HepG2 (cell line): ENCODE data around the gene ALPK1. TPM values are rescaled to one million over a fixed set of nuclear protein-coding genes. Genes with fewer than 3 reads are reported as not detected.

Experiments
- ATAC-seq: fragments of 200-7000 bp; cut with Tn5 transposase; 3 replicates; pipeline ENCODE4 v1.9.1; 2020; ENCODE audit warnings: mild to moderate bottlenecking, moderate library complexity
- BruUV-seq: library from RNA; stranded (reverse); fragments of 400-500 nt; replicated peaks from 2 replicates; lab custom pipeline; 2021; lab: Mats Ljungman, UMichigan
- CTCF ChIA-PET: fragments of 300-600 bp; formaldehyde crosslinking; extraction: SDS; loops from one replicate; lab custom pipeline; 2021; ENCODE audit warnings: low total read pairs, inconsistent platforms, low intra/inter-chr PET ratio; lab: Yijun Ruan, JAX
- POLR2A ChIA-PET: fragments of 350-600 bp; sonication (Branson Sonifier 250); formaldehyde crosslinking; loops from one replicate; lab custom pipeline; 2020; ENCODE audit warnings: antibody characterized with exemption, inconsistent platforms; lab: Yijun Ruan, JAX
- DNase-seq: peaks from one replicate; pipeline ENCODE4 v3.0.0-alpha.2; 2015; ENCODE audit warnings: low spot score
- FAIRE-seq: peaks from 3 replicates; lab custom pipeline; 2011; peaks lifted over from hg19 to GRCh38; lab: Jason Lieb, UNC
- H2AFZ ChIP-seq: one replicate; pipeline ENCODE4 v1.6.1; 2011; ENCODE audit warnings: low read length, inconsistent platforms
- H3K27ac ChIP-seq: fragments of 300-600 bp; 3 replicates; pipeline ENCODE4 v1.8.0; 2011; ENCODE audit warnings: mixed run types, mild to moderate bottlenecking, mixed read lengths, low read length, inconsistent platforms; ENCODE audit not compliant: insufficient read depth; ENCODE audit errors: extremely low read length
- H3K27me3 ChIP-seq, 2 experiments: fragments of 200-600 bp in 1 of 2; 2 replicates in 1 of 2; 3 replicates in 1 of 2; pipeline versions ENCODE4 v1.6.0 to v1.8.0; 2011; ENCODE audit warnings: low read length in 2 of 2, mild to moderate bottlenecking in 2 of 2, moderate library complexity in 2 of 2, inconsistent platforms in 1 of 2; ENCODE audit not compliant: insufficient read depth in 2 of 2, control insufficient read depth in 1 of 2
- H3K36me3 ChIP-seq, 2 experiments: fragments of 200-600 bp in 1 of 2; replicated peaks in 1 of 2; 2 replicates in 1 of 2; 3 replicates in 1 of 2; pipeline versions ENCODE4 v1.5.1 to v1.8.0; 2011; ENCODE audit warnings: low read length in 2 of 2, inconsistent platforms in 1 of 2; ENCODE audit not compliant: insufficient read depth in 2 of 2, control insufficient read depth in 1 of 2
- H3K4me1 ChIP-seq: 2 replicates; pipeline ENCODE4 v1.5.1; 2012; ENCODE audit warnings: low read length, inconsistent platforms; ENCODE audit not compliant: insufficient read depth
- H3K4me2 ChIP-seq: 2 replicates; pipeline ENCODE4 v1.6.0; 2011; ENCODE audit warnings: low read depth, low read length, inconsistent platforms
- H3K4me3 ChIP-seq, 3 experiments: fragments of 200-600 bp in 1 of 3; sonication (generic), shearing (Covaris generic) in 1 of 3; replicated peaks in 1 of 3; 2 replicates each; pipeline ENCODE4 v1.5.1; 2011 to 2016; ENCODE audit warnings: low read length in 3 of 3, inconsistent platforms in 2 of 3, low read depth in 2 of 3, mild to moderate bottlenecking in 2 of 3, control low read depth in 1 of 3, mixed read lengths in 1 of 3; ENCODE audit not compliant: insufficient read depth in 1 of 3
- H3K79me2 ChIP-seq: one replicate; pipeline ENCODE4 v1.6.1; 2011; ENCODE audit warnings: low read length, inconsistent platforms; ENCODE audit not compliant: insufficient read depth
- H3K9ac ChIP-seq: 2 replicates; pipeline ENCODE4 v1.6.0; 2011; ENCODE audit warnings: mild to moderate bottlenecking, low read depth, low read length, inconsistent platforms; ENCODE audit not compliant: insufficient read depth
- H3K9me3 ChIP-seq: 2 replicates; pipeline ENCODE4 v1.5.1; 2012; ENCODE audit warnings: mild to moderate bottlenecking, low read length
- H4K20me1 ChIP-seq: 2 replicates; pipeline ENCODE4 v1.6.0; 2011; ENCODE audit warnings: inconsistent platforms, mild to moderate bottlenecking, low read length, moderate library complexity; ENCODE audit not compliant: insufficient read depth
- CBFB ChIP-seq: sonication (generic); formaldehyde crosslinking; IDR thresholded peaks from 2 replicates; pipeline ENCODE4 v1.4.0; 2020; ENCODE audit warnings: missing genetic modification reagents
- FOXM1 ChIP-seq: sonication (generic); formaldehyde crosslinking; IDR thresholded peaks from 2 replicates; pipeline ENCODE4 v1.5.0; 2020; ENCODE audit warnings: missing genetic modification reagents
- KLF6 ChIP-seq: IDR thresholded peaks from 2 replicates; pipeline ENCODE4 v1.8.0; 2016; ENCODE audit warnings: missing biosample characterization, missing genetic modification reagents
- MTA3 ChIP-seq: sonication (generic); formaldehyde crosslinking; IDR thresholded peaks from 2 replicates; pipeline ENCODE4 v1.4.0; 2020; ENCODE audit warnings: missing genetic modification reagents
- NCOA5 ChIP-seq: sonication (generic); formaldehyde crosslinking; IDR thresholded peaks from 2 replicates; pipeline ENCODE4 v1.4.0; 2020; ENCODE audit warnings: missing genetic modification reagents
- SAFB2 ChIP-seq: sonication (generic); formaldehyde crosslinking; IDR thresholded peaks from 2 replicates; pipeline ENCODE4 v1.5.1; 2020; ENCODE audit warnings: missing genetic modification reagents, low read depth, mild to moderate bottlenecking, borderline replicate concordance
- SP1 ChIP-seq, 2 experiments: fragments of 450-650 bp in 1 of 2; sonication (generic) in 1 of 2; formaldehyde crosslinking in 1 of 2; IDR thresholded peaks; 2 replicates each; pipeline versions ENCODE4 v1.4.0 to v1.6.1; 2016 to 2020; ENCODE audit warnings: missing genetic modification reagents in 1 of 2
- TCF7 ChIP-seq: sonication (generic); IDR thresholded peaks from 2 replicates; pipeline ENCODE4 v1.6.1; 2016; ENCODE audit warnings: antibody characterized with exemption, low read depth
- XBP1 ChIP-seq: sonication (generic); formaldehyde crosslinking; IDR thresholded peaks from 2 replicates; pipeline ENCODE4 v1.5.0; 2020; ENCODE audit warnings: missing genetic modification reagents
- ZBTB38 ChIP-seq: sonication (generic); formaldehyde crosslinking; IDR thresholded peaks from 2 replicates; pipeline ENCODE4 v1.5.1; 2020; ENCODE audit warnings: mild to moderate bottlenecking, missing genetic modification reagents
- ZFP82 ChIP-seq: sonication (generic); formaldehyde crosslinking; IDR thresholded peaks from 2 replicates; pipeline ENCODE4 v1.5.1; 2020; ENCODE audit warnings: mild to moderate bottlenecking, missing genetic modification reagents, borderline replicate concordance
- ZNF24 ChIP-seq: fragments of 450-650 bp; IDR thresholded peaks from 2 replicates; pipeline ENCODE4 v1.6.1; 2017; ENCODE audit warnings: antibody characterized with exemption, mild to moderate bottlenecking
- ZNF577 ChIP-seq: sonication (generic); formaldehyde crosslinking; IDR thresholded peaks from 2 replicates; pipeline ENCODE4 v1.4.0; 2020; ENCODE audit warnings: mild to moderate bottlenecking, low read depth, missing genetic modification reagents, borderline replicate concordance
- ZNF674 ChIP-seq: sonication (generic); formaldehyde crosslinking; IDR thresholded peaks from 2 replicates; pipeline ENCODE4 v1.5.0; 2020; ENCODE audit warnings: low read depth, mild to moderate bottlenecking, missing genetic modification reagents
- ZNF703 ChIP-seq: sonication (generic); formaldehyde crosslinking; IDR thresholded peaks from 2 replicates; pipeline ENCODE4 v1.5.1; 2020; ENCODE audit warnings: missing genetic modification reagents, mild to moderate bottlenecking, moderate library complexity, borderline replicate concordance
- ZNF780A ChIP-seq: sonication (generic); formaldehyde crosslinking; IDR thresholded peaks from 2 replicates; pipeline ENCODE4 v1.8.0; 2022; ENCODE audit warnings: mild to moderate bottlenecking, missing genetic modification reagents, moderate library complexity
- WGBS: methylation state at CpG from one replicate; pipeline ENCODE4 v1.1.6; 2017; ENCODE audit warnings: low lambda C conversion rate; 5-methylcytosine and 5-hydroxymethylcytosine counted together
- in situ Hi-C: cut with HindIII; loops from 2 replicates; pipeline ENCODE4 v1.10.0; 2017; ENCODE audit warnings: low pct_unique_long_range_greater_than_20kb; ENCODE audit not compliant: extremely low pct_ligation_motif_present
- intact Hi-C: fragments of 100-400 bp; cut with micrococcal nuclease; formaldehyde crosslinking; loops from one replicate; pipeline ENCODE4 v1.10.0; 2022; ENCODE audit not compliant: unreplicated experiment
- polyA plus RNA-seq, 8 experiments: library from polyadenylated mRNA; depleted of rRNA in 3 of 8; stranded (reverse) in 7 of 8; unstranded in 1 of 8; fragments of >200 nt; fragmentation: Illumina TruSeq in 4 of 8; extraction: Trizol in 4 of 8; gene quantifications; 2 replicates each; pipeline versions ENCODE4 v1.2.1 to v1.2.3, GENCODE V29; 2011 to 2016; ENCODE audit warnings: low read depth in 4 of 8, missing spikeins in 1 of 8, mixed read lengths in 1 of 8; ENCODE audit not compliant: insufficient read depth in 1 of 8
- total RNA-seq, 5 experiments: library from RNA; depleted of rRNA; stranded (reverse); fragments of >200 nt; fragmentation: Illumina TruSeq; extraction: Trizol; gene quantifications; 2 replicates each; pipeline ENCODE4 v1.2.3, GENCODE V29; 2016; ENCODE audit warnings: low read depth in 1 of 5
- TF ChIP-seq, protein P1 (sequence below): IDR thresholded peaks from 2 replicates; pipeline ENCODE4 v1.6.1; 2016; ENCODE audit warnings: missing biosample characterization, missing genetic modification reagents, low read depth
- TF ChIP-seq, protein P2 (sequence below): IDR thresholded peaks from 2 replicates; pipeline ENCODE4 v1.6.1; 2018; ENCODE audit warnings: missing genetic modification reagents

ALPK1 gene
- total and polyA plus RNA-seq, 2 of the 13 experiments (the other 11 are each of a cell fraction or from before 2014, with no cell fraction given) = 0.61 to 1.3 TPM

- 39% methylated on average over 2 of the region's 2 CpGs for WGBS
- ChIA-PET POLR2A (no interaction called here), CTCF (no interaction called here)
- H3K4me2 ChIP-seq = no peak overlapping the region
- H2AFZ ChIP-seq = no peak overlapping the region
- DNase-seq (no peak), ATAC-seq (no peak), FAIRE-seq (no peak)
- in situ Hi-C loops (no loop called here), intact Hi-C loops (no loop called here)
- no peaks in the 10 kb centered on the region for H3K36me3 ChIP-seq
- H3K79me2 ChIP-seq = no peaks in the 10 kb centered on the region
- BruUV-seq = no TSS peak
- no peak overlapping the region for H3K9ac ChIP-seq
- H3K27me3 ChIP-seq = no peaks in the 10 kb centered on the region
- no peaks in the 10 kb centered on the region for H4K20me1 ChIP-seq
- no peak overlapping the region for H3K27ac ChIP-seq
- H3K4me1 ChIP-seq = no peaks in the 10 kb centered on the region
- H3K4me3 ChIP-seq = no peak overlapping the region
- H3K9me3 ChIP-seq = no peaks in the 10 kb centered on the region
- TF ChIP-seq ZBTB38 (CRISPR knock-in tag) (no peak), MTA3 (no peak), NCOA5 (CRISPR knock-in tag) (no peak), ZNF674 (no peak), ZNF703 (no peak), TCF7 (no peak), FOXM1 (no peak), ZFP82 (CRISPR knock-in tag) (no peak), ZNF577 (CRISPR knock-in tag) (no peak), XBP1 (CRISPR knock-in tag) (no peak), ZNF780A (no peak), CBFB (CRISPR knock-in tag) (no peak), SP1 (IDR thresholded peaks at IDR 0.05) (no peak), SP1 (CRISPR knock-in tag; IDR thresholded peaks at IDR 0.05) (no peak), SAFB2 (CRISPR knock-in tag) (no peak), ZNF24 (no peak), KLF6 (no peak)
- TF ChIP-seq, protein P1, sequence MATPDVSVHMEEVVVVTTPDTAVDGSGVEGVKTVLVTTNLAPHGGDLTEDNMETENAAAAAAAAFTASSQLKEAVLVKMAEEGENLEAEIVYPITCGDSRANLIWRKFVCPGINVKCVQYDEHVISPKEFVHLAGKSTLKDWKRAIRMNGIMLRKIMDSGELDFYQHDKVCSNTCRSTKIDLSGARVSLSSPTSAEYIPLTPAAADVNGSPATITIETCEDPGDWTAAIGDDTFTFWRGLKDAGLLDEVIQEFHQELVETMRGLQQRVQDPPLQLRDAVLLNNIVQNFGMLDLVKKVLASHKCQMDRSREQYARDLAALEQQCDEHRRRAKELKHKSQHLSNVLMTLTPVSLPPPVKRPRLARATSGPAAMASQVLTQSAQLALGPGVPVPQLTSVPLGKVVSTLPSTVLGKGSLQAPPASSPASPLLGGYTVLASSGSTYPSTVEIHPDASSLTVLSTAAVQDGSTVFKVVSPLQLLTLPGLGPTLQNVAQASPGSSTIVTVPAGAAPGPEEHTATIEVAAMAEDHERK = no peak
- TF ChIP-seq, protein P2, sequence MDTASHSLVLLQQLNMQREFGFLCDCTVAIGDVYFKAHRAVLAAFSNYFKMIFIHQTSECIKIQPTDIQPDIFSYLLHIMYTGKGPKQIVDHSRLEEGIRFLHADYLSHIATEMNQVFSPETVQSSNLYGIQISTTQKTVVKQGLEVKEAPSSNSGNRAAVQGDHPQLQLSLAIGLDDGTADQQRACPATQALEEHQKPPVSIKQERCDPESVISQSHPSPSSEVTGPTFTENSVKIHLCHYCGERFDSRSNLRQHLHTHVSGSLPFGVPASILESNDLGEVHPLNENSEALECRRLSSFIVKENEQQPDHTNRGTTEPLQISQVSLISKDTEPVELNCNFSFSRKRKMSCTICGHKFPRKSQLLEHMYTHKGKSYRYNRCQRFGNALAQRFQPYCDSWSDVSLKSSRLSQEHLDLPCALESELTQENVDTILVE (CRISPR knock-in tag) = no peak
Measured at GRCh38 chr4:112422644-112423043, 125.5 kb downstream of the ALPK1 start.
